ENCODE measurements around the gene PRIMA1.

PRIMA1 gene

GRCh38 chr14:93737634-93738033, 50.7 kb downstream of the PRIMA1 start:
- TF ChIP-seq, protein P1, sequence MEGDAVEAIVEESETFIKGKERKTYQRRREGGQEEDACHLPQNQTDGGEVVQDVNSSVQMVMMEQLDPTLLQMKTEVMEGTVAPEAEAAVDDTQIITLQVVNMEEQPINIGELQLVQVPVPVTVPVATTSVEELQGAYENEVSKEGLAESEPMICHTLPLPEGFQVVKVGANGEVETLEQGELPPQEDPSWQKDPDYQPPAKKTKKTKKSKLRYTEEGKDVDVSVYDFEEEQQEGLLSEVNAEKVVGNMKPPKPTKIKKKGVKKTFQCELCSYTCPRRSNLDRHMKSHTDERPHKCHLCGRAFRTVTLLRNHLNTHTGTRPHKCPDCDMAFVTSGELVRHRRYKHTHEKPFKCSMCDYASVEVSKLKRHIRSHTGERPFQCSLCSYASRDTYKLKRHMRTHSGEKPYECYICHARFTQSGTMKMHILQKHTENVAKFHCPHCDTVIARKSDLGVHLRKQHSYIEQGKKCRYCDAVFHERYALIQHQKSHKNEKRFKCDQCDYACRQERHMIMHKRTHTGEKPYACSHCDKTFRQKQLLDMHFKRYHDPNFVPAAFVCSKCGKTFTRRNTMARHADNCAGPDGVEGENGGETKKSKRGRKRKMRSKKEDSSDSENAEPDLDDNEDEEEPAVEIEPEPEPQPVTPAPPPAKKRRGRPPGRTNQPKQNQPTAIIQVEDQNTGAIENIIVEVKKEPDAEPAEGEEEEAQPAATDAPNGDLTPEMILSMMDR (IDR thresholded peaks at IDR 0.05; ENCODE audit: insufficient read depth, low read length, missing control alignments): no peak
- DNase-seq (ENCODE audit: low read depth, low spot score): no peak
- ChIA-PET POLR2A (no interaction called here), CTCF (no interaction called here)
- no peak overlapping the region for H3K4me3 ChIP-seq (ENCODE audit: low read depth, low read length)

DNA sequence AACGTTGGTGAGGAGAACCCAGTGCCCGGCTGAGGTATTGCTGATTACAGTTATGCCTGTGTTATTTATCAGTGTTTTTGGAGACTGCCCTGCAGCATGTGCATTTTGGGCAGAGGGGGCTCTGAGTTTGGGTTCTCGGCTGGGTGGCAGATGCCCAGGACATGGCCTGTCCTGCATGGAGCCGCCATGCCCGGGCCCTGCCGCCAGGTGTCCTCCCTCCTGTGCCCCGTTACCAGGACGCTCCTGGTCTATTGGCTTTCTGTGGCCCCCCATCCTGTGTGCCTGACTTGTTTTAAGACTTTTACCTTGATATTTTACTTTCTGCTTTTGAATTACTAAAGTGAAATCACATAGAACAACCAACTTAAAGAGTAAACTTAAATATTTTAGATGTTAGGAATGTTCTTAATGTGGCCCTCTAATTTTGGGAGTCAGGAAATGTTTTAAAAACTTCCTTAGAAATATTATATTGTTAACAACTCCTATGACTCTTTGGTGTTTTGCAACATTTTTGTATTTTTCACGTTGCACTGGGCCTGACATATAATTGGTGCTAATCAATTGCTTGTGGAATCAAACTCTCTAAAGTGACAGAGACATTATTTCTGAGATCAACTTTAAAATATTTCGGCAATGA, 51.8 kb downstream of the PRIMA1 start:
- TF ChIP-seq, protein P1 (IDR thresholded peaks at IDR 0.05; ENCODE audit: insufficient read depth, low read length, missing control alignments): peak; percentile 21
- no peak for DNase-seq (ENCODE audit: low read depth, low spot score)
- ChIA-PET POLR2A (no interaction called here), CTCF (no interaction called here)
- no peak overlapping the region for H3K4me3 ChIP-seq (ENCODE audit: low read depth, low read length)

GRCh38 chr14:93735206-93735605, 53.1 kb downstream of the PRIMA1 start:
- CTCF ChIA-PET: no interaction called here
- POLR2A ChIA-PET: no interaction called here
- DNase-seq (ENCODE audit: low read depth, low spot score): no peak
- TF ChIP-seq, protein P1 (IDR thresholded peaks at IDR 0.05; ENCODE audit: insufficient read depth, low read length, missing control alignments): no peak
- no peak overlapping the region for H3K4me3 ChIP-seq (ENCODE audit: low read depth, low read length)

DNA sequence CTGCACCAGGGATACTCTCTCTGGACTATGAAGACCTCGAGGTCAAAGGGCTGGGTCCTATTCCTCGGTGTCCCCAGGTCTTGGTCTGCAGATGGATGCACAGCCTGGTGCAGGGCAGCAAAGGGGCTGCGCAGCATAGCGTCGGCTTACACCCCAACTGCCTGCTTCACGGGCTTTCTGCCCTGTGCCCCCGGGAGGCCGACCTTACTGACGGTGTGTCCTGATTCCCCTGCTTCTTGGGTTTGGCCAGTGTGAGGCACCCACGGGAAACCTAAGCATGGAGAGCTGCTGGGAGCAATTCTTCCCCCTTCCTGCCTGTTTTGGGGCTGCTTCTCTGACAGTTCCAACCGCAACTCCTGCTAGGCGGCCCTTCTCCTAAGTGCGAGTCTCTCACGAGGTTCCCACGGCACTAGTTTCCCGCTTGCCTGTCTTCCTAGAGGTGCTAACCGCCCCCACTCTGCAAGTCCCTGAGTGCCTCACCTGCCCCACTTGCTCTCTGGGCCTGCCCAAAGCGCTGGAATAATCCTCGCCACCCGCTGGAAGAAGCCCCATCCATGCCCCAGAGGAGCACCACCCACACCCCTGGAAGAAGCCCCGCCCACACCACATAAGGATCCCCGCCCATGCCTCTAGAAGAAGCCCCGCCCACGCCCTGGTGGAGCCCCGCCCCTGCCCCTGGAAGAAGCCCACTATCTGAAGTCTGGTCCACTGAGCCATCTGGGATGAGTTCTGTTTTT, 54.0 kb downstream of the PRIMA1 start:
- POLR2A ChIA-PET: no interaction called here
- DNase-seq (ENCODE audit: low read depth, low spot score): no peak
- CTCF ChIA-PET: no interaction called here
- no peak overlapping the region for H3K4me3 ChIP-seq (ENCODE audit: low read depth, low read length)
- TF ChIP-seq, protein P1 (IDR thresholded peaks at IDR 0.05; ENCODE audit: insufficient read depth, low read length, missing control alignments): no peak

DNA sequence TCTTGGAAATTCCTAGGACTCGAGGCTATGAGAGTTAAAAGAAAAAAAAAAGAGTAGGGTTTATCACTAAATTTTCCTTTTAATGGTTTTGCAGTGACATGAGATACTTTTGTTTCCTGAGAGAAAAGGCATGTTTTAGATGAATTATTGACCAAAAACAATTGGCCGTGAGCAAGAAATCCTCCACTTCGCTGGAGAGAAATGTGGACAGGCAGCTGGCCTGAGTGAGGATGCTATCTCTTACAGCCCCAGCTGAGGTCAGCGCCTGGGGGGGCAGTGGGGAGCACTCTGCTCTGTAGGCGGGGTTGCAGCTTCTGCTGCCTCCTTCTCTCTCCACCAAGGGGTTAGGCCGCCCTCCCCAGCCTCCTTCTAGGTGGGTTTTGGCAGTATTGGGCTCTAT, 54.7 kb downstream of the PRIMA1 start:
- TF ChIP-seq, protein P1 (IDR thresholded peaks at IDR 0.05; ENCODE audit: insufficient read depth, low read length, missing control alignments): no peak
- H3K4me3 ChIP-seq (ENCODE audit: low read depth, low read length): no peak overlapping the region
- CTCF ChIA-PET: no interaction called here
- POLR2A ChIA-PET: no interaction called here
- DNase-seq (ENCODE audit: low read depth, low spot score): no peak

DNA sequence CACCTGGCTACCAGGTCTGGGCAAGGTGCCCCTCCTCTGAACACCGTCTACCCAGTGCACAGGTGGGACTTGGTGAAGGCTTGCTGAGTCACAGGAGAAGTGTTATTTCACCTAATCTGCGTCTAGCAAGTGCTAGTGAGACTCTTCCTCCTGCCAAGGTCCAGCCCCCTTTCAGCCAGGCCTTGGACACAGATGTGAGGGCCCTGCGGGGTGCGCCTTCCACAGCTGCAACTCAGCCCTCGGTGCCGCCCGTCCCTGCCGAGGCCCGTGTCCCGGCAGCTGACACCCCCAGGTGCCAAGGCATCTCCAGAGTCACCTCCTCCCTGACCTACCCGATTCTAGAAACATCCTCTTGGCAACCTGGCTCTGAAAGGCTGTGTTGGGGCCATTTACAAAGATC, 55.1 kb downstream of the PRIMA1 start:
- H3K4me3 ChIP-seq (ENCODE audit: low read depth, low read length): no peak overlapping the region
- CTCF ChIA-PET: no interaction called here
- TF ChIP-seq, protein P1 (IDR thresholded peaks at IDR 0.05; ENCODE audit: insufficient read depth, low read length, missing control alignments): no peak
- POLR2A ChIA-PET: no interaction called here
- DNase-seq (ENCODE audit: low read depth, low spot score): no peak

Measured in AG04449 (cell line).